A549 (cell line): ENCODE measurements around the gene BEST4.

Experiments
- CEBPB ChIP-seq, 2 experiments: fragments of >200 bp in 1 of 2; sonication (Bioruptor Twin) in 1 of 2; formaldehyde crosslinking in 1 of 2; IDR thresholded peaks; 2 replicates each; pipeline ENCODE4 v1.6.1; 2012 to 2016
- CHD4 ChIP-seq: fragments of 200-600 bp; sonication (generic); IDR thresholded peaks from 2 replicates; pipeline ENCODE4 v1.6.1; 2016; ENCODE audit warnings: antibody characterized with exemption, mild to moderate bottlenecking, borderline replicate concordance
- FOSL2 ChIP-seq, 2 experiments: fragments of 450-650 bp in 1 of 2; fragments of >200 bp in 1 of 2; sonication (Bioruptor Twin) in 1 of 2; formaldehyde crosslinking; IDR thresholded peaks; 2 replicates each; pipeline versions ENCODE4 v1.5.0 to v1.6.1; 2016 to 2020; ENCODE audit warnings: mild to moderate bottlenecking in 1 of 2, moderate library complexity in 1 of 2
- HDAC2 ChIP-seq: fragments of 200-600 bp; sonication (generic); IDR thresholded peaks from 2 replicates; pipeline ENCODE4 v1.6.1; 2016
- KDM1A ChIP-seq: fragments of 200-600 bp; sonication (generic); IDR thresholded peaks from 2 replicates; pipeline ENCODE4 v1.6.1; 2016; ENCODE audit warnings: low read depth, mild to moderate bottlenecking
- MAZ ChIP-seq: fragments of 150-350 bp; IDR thresholded peaks from 2 replicates; pipeline ENCODE4 v1.6.1; 2014; ENCODE audit warnings: antibody characterized with exemption, low read depth, low read length, borderline replicate concordance
- MYC ChIP-seq: IDR thresholded peaks from 2 replicates; pipeline ENCODE4 v1.6.1; 2012; ENCODE audit warnings: mild to moderate bottlenecking, inconsistent platforms, low read length, improper control_type of control experiment, borderline replicate concordance
- POLR2AphosphoS2 ChIP-seq: conservative IDR thresholded peaks from 2 replicates; pipeline ENCODE4 v1.6.1; 2012; ENCODE audit warnings: low read length, improper control_type of control experiment, inconsistent platforms
- TP53 ChIP-seq: fragments of 250-450 bp; sonication (Bioruptor Pico); IDR thresholded peaks from 2 replicates; pipeline ENCODE4 v1.5.0; 2021; ENCODE audit warnings: mild to moderate bottlenecking, moderate library complexity
- ZNF302 ChIP-seq: fragments of 250-450 bp; sonication (Bioruptor Pico); IDR thresholded peaks from 2 replicates; pipeline ENCODE4 v1.9.0; 2021; ENCODE audit warnings: inconsistent platforms, mild to moderate bottlenecking, moderate library complexity
- TF ChIP-seq, protein P1 (sequence below): fragments of >200 bp; sonication (Bioruptor Twin); formaldehyde crosslinking; IDR thresholded peaks from 3 replicates; pipeline ENCODE4 v1.5.1; 2016
- TF ChIP-seq, protein P2 (sequence below): fragments of 200-600 bp; sonication (generic); IDR thresholded peaks from 2 replicates; pipeline ENCODE4 v1.6.1; 2016; ENCODE audit warnings: antibody characterized with exemption, mild to moderate bottlenecking, moderate library complexity

DNA sequence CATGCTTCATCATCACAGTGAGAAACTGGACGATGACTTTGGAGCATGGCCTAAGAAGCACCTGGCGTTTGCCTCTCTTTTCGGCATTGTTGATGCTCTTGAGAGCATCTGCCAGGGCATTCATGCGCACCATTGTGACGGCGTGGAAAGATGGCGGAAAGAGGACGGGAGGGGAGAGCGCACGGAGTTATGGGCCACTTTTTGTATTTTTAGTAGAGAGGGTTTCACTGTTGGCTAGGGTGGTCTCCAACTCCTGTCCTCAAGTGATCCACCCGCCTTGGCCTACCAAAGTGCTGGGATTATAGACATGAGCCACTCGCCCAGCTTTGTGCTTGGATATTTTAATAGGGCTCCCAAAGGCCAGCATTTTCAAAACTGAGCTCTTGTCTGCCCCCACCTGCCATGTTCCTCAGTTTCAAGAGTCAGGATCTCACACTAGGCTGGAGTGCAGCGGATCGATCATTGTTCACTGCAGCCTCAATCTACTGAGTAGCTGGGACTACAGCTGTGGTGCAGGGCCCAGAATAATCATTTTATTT is 7.3 kb downstream of the BEST4 start:
- TF ChIP-seq ZNF302 (no peak), MAZ (no peak), HDAC2 (no peak), CEBPB (IDR thresholded peaks at IDR 0.05) (no peak), POLR2AphosphoS2 (no peak; the same call in 1 of the 2 replicates), MYC (no peak), TP53 (no peak), FOSL2 (IDR thresholded peaks at IDR 0.05) (no peak), FOSL2 (CRISPR knock-in tag; IDR thresholded peaks at IDR 0.05) (no peak), CHD4 (no peak), KDM1A (no peak)
- TF ChIP-seq, protein P1, sequence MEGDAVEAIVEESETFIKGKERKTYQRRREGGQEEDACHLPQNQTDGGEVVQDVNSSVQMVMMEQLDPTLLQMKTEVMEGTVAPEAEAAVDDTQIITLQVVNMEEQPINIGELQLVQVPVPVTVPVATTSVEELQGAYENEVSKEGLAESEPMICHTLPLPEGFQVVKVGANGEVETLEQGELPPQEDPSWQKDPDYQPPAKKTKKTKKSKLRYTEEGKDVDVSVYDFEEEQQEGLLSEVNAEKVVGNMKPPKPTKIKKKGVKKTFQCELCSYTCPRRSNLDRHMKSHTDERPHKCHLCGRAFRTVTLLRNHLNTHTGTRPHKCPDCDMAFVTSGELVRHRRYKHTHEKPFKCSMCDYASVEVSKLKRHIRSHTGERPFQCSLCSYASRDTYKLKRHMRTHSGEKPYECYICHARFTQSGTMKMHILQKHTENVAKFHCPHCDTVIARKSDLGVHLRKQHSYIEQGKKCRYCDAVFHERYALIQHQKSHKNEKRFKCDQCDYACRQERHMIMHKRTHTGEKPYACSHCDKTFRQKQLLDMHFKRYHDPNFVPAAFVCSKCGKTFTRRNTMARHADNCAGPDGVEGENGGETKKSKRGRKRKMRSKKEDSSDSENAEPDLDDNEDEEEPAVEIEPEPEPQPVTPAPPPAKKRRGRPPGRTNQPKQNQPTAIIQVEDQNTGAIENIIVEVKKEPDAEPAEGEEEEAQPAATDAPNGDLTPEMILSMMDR: no peak
- TF ChIP-seq, protein P2, sequence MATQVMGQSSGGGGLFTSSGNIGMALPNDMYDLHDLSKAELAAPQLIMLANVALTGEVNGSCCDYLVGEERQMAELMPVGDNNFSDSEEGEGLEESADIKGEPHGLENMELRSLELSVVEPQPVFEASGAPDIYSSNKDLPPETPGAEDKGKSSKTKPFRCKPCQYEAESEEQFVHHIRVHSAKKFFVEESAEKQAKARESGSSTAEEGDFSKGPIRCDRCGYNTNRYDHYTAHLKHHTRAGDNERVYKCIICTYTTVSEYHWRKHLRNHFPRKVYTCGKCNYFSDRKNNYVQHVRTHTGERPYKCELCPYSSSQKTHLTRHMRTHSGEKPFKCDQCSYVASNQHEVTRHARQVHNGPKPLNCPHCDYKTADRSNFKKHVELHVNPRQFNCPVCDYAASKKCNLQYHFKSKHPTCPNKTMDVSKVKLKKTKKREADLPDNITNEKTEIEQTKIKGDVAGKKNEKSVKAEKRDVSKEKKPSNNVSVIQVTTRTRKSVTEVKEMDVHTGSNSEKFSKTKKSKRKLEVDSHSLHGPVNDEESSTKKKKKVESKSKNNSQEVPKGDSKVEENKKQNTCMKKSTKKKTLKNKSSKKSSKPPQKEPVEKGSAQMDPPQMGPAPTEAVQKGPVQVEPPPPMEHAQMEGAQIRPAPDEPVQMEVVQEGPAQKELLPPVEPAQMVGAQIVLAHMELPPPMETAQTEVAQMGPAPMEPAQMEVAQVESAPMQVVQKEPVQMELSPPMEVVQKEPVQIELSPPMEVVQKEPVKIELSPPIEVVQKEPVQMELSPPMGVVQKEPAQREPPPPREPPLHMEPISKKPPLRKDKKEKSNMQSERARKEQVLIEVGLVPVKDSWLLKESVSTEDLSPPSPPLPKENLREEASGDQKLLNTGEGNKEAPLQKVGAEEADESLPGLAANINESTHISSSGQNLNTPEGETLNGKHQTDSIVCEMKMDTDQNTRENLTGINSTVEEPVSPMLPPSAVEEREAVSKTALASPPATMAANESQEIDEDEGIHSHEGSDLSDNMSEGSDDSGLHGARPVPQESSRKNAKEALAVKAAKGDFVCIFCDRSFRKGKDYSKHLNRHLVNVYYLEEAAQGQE: no peak
